SKM-1 (cell line): ENCODE measurements around the gene GCH1.
"Not testable (repeated sequence)": the region's sequence is repeated elsewhere in the genome, so short reads cannot be mapped to it uniquely, and the experiment has no call there.

Source experiments
- DNase-seq: peaks from one replicate; lab custom pipeline; 2025; ENCODE audit not compliant: unreplicated experiment; lab: John Stamatoyannopoulos, UW

The GCH1 gene

GRCh38 chr14:54908973-54909372, 6.3 kb upstream of the GCH1 start:
- not testable (repeated sequence) for DNase-seq

- DNase-seq: no peak
Measured at GRCh38 chr14:54908190-54908589, 5.6 kb upstream of the GCH1 start.

GRCh38 chr14:54906075-54906474, 3.4 kb upstream of the GCH1 start:
- DNase-seq: no peak

GRCh38 chr14:54902143-54902520, 494 bp downstream of the GCH1 start:
- no peak for DNase-seq

- DNase-seq: no peak
Measured at GRCh38 chr14:54901380-54902142, 1.1 kb downstream of the GCH1 start.

GRCh38 chr14:54899573-54899972, 3.1 kb downstream of the GCH1 start:
- DNase-seq: no peak

GRCh38 chr14:54897809-54898555, 4.6 kb downstream of the GCH1 start:
- DNase-seq: not testable (repeated sequence)

- DNase-seq: no peak
Measured at GRCh38 chr14:54895683-54896082, 6.9 kb downstream of the GCH1 start.

GRCh38 chr14:54894995-54895394, 7.6 kb downstream of the GCH1 start:
- no peak for DNase-seq

GRCh38 chr14:54893151-54893760, 9.4 kb downstream of the GCH1 start:
- DNase-seq: no peak

GRCh38 chr14:54891471-54892245, 11.0 kb downstream of the GCH1 start:
- DNase-seq: no peak

GRCh38 chr14:54890788-54891187, 11.8 kb downstream of the GCH1 start:
- no peak for DNase-seq

GRCh38 chr14:54889919-54890318, 12.7 kb downstream of the GCH1 start:
- no peak for DNase-seq

GRCh38 chr14:54882521-54882920, 20.1 kb downstream of the GCH1 start:
- no peak for DNase-seq

- no peak for DNase-seq
Measured at GRCh38 chr14:54881761-54882401, 20.7 kb downstream of the GCH1 start.

- DNase-seq: no peak
Measured at GRCh38 chr14:54881235-54881760, 21.3 kb downstream of the GCH1 start.

- DNase-seq: no peak
Measured at GRCh38 chr14:54877703-54878021, 25.0 kb downstream of the GCH1 start.

GRCh38 chr14:54877015-54877702, 25.5 kb downstream of the GCH1 start:
- DNase-seq: no peak

- not testable (repeated sequence) for DNase-seq
Measured at GRCh38 chr14:54875648-54876047, 27.0 kb downstream of the GCH1 start.
